WTC11 (cell line): Measurements from ENCODE around the gene WDR27. TPM values are rescaled to one million over a fixed set of nuclear protein-coding genes. Genes with fewer than 3 reads are reported as not detected.

Experiments
- ATAC-seq: fragments of 200-7000 bp; cut with Tn5 transposase; 2 replicates; pipeline ENCODE4 v1.10.0; 2021; ENCODE audit warnings: mild to moderate bottlenecking, moderate library complexity
- CTCF ChIA-PET: fragments of 300-600 bp; sonication (Branson Sonifier 250); formaldehyde crosslinking; loops from one replicate; lab custom pipeline; 2021; ENCODE audit warnings: antibody characterized with exemption; lab: Charles Lee
- POLR2A ChIA-PET: fragments of 350-600 bp; sonication (Branson Sonifier 250); formaldehyde crosslinking; loops from one replicate; lab custom pipeline; 2021; ENCODE audit warnings: antibody characterized with exemption; lab: Charles Lee
- DNase-seq: peaks from one replicate; pipeline ENCODE4 v3.0.0; 2021; ENCODE audit warnings: low spot score
- H3K27ac Mint-ChIP-seq: 2 replicates; pipeline ENCODE4 v1.8.0; 2021; ENCODE audit warnings: mixed read lengths
- H3K27me3 Mint-ChIP-seq: 2 replicates; pipeline ENCODE4 v1.8.0; 2021; ENCODE audit warnings: low read depth, mild to moderate bottlenecking, moderate library complexity, mixed read lengths
- H3K36me3 Mint-ChIP-seq: 2 replicates; pipeline ENCODE4 v1.8.0; 2021; ENCODE audit warnings: mixed read lengths
- H3K4me1 Mint-ChIP-seq: 2 replicates; pipeline ENCODE4 v1.8.0; 2022; ENCODE audit warnings: mixed read lengths
- H3K4me3 Mint-ChIP-seq: 2 replicates; pipeline ENCODE4 v1.8.0; 2021; ENCODE audit warnings: mild to moderate bottlenecking, moderate library complexity, mixed read lengths
- H3K9me3 Mint-ChIP-seq: 2 replicates; pipeline ENCODE4 v1.8.0; 2021; ENCODE audit warnings: mixed read lengths
- AFF4 ChIP-seq: sonication (generic); formaldehyde crosslinking; IDR thresholded peaks from 2 replicates; pipeline ENCODE4 v1.8.1; 2023; ENCODE audit warnings: mild to moderate bottlenecking, missing genetic modification reagents, borderline replicate concordance
- ATF3 ChIP-seq: sonication (generic); formaldehyde crosslinking; conservative IDR thresholded peaks from 2 replicates; pipeline ENCODE4 v1.8.1; 2022; ENCODE audit warnings: mild to moderate bottlenecking, missing genetic modification reagents
- CREB1 ChIP-seq: sonication (generic); formaldehyde crosslinking; IDR thresholded peaks from 2 replicates; pipeline ENCODE4 v1.8.0; 2023; ENCODE audit warnings: mild to moderate bottlenecking, missing genetic modification reagents
- E2F4 ChIP-seq: sonication (generic); formaldehyde crosslinking; IDR thresholded peaks from 2 replicates; pipeline ENCODE4 v1.8.1; 2022; ENCODE audit warnings: low read depth, mild to moderate bottlenecking, moderate library complexity, missing genetic modification reagents, borderline replicate concordance
- ERG ChIP-seq: fragments of 250-450 bp; sonication (Bioruptor Pico); IDR thresholded peaks from 2 replicates; pipeline ENCODE4 v1.8.0; 2021; ENCODE audit warnings: mild to moderate bottlenecking
- FOXK1 ChIP-seq: sonication (generic); formaldehyde crosslinking; IDR thresholded peaks from 2 replicates; pipeline ENCODE4 v1.8.0; 2022; ENCODE audit warnings: mild to moderate bottlenecking, moderate library complexity, missing genetic modification reagents
- FOXP4 ChIP-seq: sonication (generic); formaldehyde crosslinking; IDR thresholded peaks from 2 replicates; pipeline ENCODE4 v1.8.0; 2022; ENCODE audit warnings: mild to moderate bottlenecking, missing genetic modification reagents
- GRHL2 ChIP-seq: fragments of 250-450 bp; sonication (Bioruptor Pico); IDR thresholded peaks from 2 replicates; pipeline ENCODE4 v1.8.0; 2022; ENCODE audit warnings: mild to moderate bottlenecking, moderate library complexity; ENCODE audit not compliant: insufficient replicate concordance, severe bottlenecking
- HMGA2 ChIP-seq: fragments of 250-450 bp; sonication (Bioruptor Pico); IDR thresholded peaks from 2 replicates; pipeline ENCODE4 v1.4.0; 2021; ENCODE audit warnings: mild to moderate bottlenecking, moderate library complexity
- KAT7 ChIP-seq: sonication (generic); formaldehyde crosslinking; IDR thresholded peaks from 2 replicates; pipeline ENCODE4 v1.8.1; 2023; ENCODE audit warnings: missing genetic modification reagents, mild to moderate bottlenecking, borderline replicate concordance
- MAX ChIP-seq: sonication (generic); formaldehyde crosslinking; IDR thresholded peaks from 2 replicates; pipeline ENCODE4 v1.8.0; 2022; ENCODE audit warnings: mild to moderate bottlenecking, missing genetic modification reagents
- NFATC4 ChIP-seq: fragments of 250-450 bp; sonication (Bioruptor Pico); IDR thresholded peaks from 2 replicates; pipeline ENCODE4 v1.9.0; 2021; ENCODE audit warnings: mild to moderate bottlenecking
- NFYB ChIP-seq: sonication (generic); formaldehyde crosslinking; conservative IDR thresholded peaks from 2 replicates; pipeline ENCODE4 v1.8.0; 2022; ENCODE audit warnings: low read depth, missing genetic modification reagents
- NR1H2 ChIP-seq: sonication (generic); formaldehyde crosslinking; IDR thresholded peaks from 2 replicates; pipeline ENCODE4 v1.9.0; 2021; ENCODE audit warnings: mild to moderate bottlenecking, moderate library complexity, missing genetic modification reagents
- PREB ChIP-seq: sonication (generic); formaldehyde crosslinking; IDR thresholded peaks from 2 replicates; pipeline ENCODE4 v1.8.1; 2022; ENCODE audit warnings: mild to moderate bottlenecking, missing genetic modification reagents, moderate library complexity, borderline replicate concordance
- SMAD4 ChIP-seq: sonication (generic); formaldehyde crosslinking; IDR thresholded peaks from 2 replicates; pipeline ENCODE4 v1.8.0; 2022; ENCODE audit warnings: mild to moderate bottlenecking, missing genetic modification reagents
- ZBTB21 ChIP-seq: sonication (generic); formaldehyde crosslinking; IDR thresholded peaks from 2 replicates; pipeline ENCODE4 v1.8.1; 2023; ENCODE audit warnings: mild to moderate bottlenecking, missing genetic modification reagents, borderline replicate concordance
- ZNF219 ChIP-seq: sonication (generic); formaldehyde crosslinking; IDR thresholded peaks from 2 replicates; pipeline ENCODE4 v1.8.0; 2023; ENCODE audit warnings: missing genetic modification reagents, mild to moderate bottlenecking, borderline replicate concordance
- ZNF317 ChIP-seq: sonication (generic); formaldehyde crosslinking; IDR thresholded peaks from 2 replicates; pipeline ENCODE4 v1.8.1; 2023; ENCODE audit warnings: low read depth, mild to moderate bottlenecking, moderate library complexity, missing genetic modification reagents, borderline replicate concordance
- total RNA-seq: library from RNA; stranded (reverse); gene quantifications from 3 replicates; pipeline ENCODE4 v1.2.3, GENCODE V29; 2021

The WDR27 gene
- total RNA-seq, 1 experiment from 2014 or later, result 126 TPM

- TF ChIP-seq FOXP4 (CRISPR knock-in tag), result no peak
- TF ChIP-seq NR1H2, result no peak
- no peak for TF ChIP-seq ATF3
- TF ChIP-seq KAT7 (CRISPR knock-in tag), result no peak
- no peak for TF ChIP-seq PREB (CRISPR knock-in tag)
- no peak for TF ChIP-seq MAX
- no peak for TF ChIP-seq NFATC4 (CRISPR knock-in tag)
- TF ChIP-seq ERG, result no peak
Measured at GRCh38 chr6:169650241-169650958, 51.4 kb downstream of the WDR27 start (continued).

- ChIA-PET CTCF (no interaction called here), POLR2A (no interaction called here)
- no peaks in the 10 kb centered on the region for H3K27me3 Mint-ChIP-seq
Measured at GRCh38 chr6:169648617-169649016, 53.2 kb downstream of the WDR27 start.

GRCh38 chr6:169648092-169648491 is 53.7 kb downstream of the WDR27 start:
- Mint-ChIP-seq H3K9me3 (no peaks in the 10 kb centered on the region), H3K4me3 (no peak overlapping the region), H3K27ac (no peak overlapping the region)
- no peak for DNase-seq
- no peak for TF ChIP-seq ZBTB21 (CRISPR knock-in tag)
- TF ChIP-seq CREB1 (CRISPR knock-in tag), result no peak
- TF ChIP-seq NFYB (CRISPR knock-in tag), result no peak
- TF ChIP-seq AFF4 (CRISPR knock-in tag), result no peak
- no peak for TF ChIP-seq E2F4
- no peak for TF ChIP-seq ZNF219 (CRISPR knock-in tag)
- TF ChIP-seq, all 79 proteins: peak for 0
- H3K36me3 Mint-ChIP-seq, result peaks cover 14% of the 10 kb centered on the region
- H3K4me1 Mint-ChIP-seq, result no peaks in the 10 kb centered on the region
- ChIA-PET POLR2A (no interaction called here), CTCF (no interaction called here)
- H3K27me3 Mint-ChIP-seq, result no peaks in the 10 kb centered on the region
- no peak for ATAC-seq

More at GRCh38 chr6:169648617-169649016, 53.2 kb downstream of the WDR27 start:
- Mint-ChIP-seq H3K9me3 (no peaks in the 10 kb centered on the region), H3K4me1 (no peaks in the 10 kb centered on the region), H3K36me3 (peaks cover 12% of the 10 kb centered on the region), H3K4me3 (no peak overlapping the region), H3K27ac (no peak overlapping the region)
- no peak for TF ChIP-seq FOXK1
- TF ChIP-seq NFYB (CRISPR knock-in tag), result no peak
- no peak for TF ChIP-seq HMGA2 (CRISPR knock-in tag)
- no peak for TF ChIP-seq SMAD4
- no peak for TF ChIP-seq GRHL2 (CRISPR knock-in tag)
- no peak for TF ChIP-seq ZNF317
- TF ChIP-seq ATF3, result no peak
- ATAC-seq (no peak), DNase-seq (no peak)
